GM19328 (cell line): ENCODE data around the gene PYDC2.

Experiments used
- ATAC-seq: cut with Tn5 transposase; IDR thresholded peaks from one replicate; pipeline ENCODE4 v1.9.1; 2021; ENCODE audit warnings: mild to moderate bottlenecking, moderate library complexity; ENCODE audit not compliant: unreplicated experiment

Gene PYDC2

DNA sequence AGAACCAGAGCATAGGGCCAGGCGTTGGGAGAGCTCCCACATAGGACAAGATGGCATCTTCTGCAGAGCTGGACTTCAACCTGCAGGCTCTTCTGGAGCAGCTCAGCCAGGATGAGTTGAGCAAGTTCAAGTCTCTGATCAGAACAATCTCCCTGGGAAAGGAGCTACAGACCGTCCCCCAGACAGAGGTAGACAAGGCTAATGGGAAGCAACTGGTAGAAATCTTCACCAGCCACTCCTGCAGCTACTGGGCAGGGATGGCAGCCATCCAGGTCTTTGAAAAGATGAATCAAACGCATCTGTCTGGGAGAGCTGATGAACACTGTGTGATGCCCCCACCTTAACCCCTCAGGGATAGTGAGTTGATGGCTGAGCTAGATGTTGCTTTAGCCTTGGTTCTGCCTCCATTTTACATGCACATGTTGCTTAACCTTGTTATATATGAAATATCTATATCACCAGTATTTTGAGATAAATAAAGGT is at the start of gene PYDC2:
TSS of gene PYDC2 (plus strand) at position 51 of the 483 bp plus-strand sequence. CDS start at position 51, 0 bp downstream.
- ATAC-seq = no peak

DNA sequence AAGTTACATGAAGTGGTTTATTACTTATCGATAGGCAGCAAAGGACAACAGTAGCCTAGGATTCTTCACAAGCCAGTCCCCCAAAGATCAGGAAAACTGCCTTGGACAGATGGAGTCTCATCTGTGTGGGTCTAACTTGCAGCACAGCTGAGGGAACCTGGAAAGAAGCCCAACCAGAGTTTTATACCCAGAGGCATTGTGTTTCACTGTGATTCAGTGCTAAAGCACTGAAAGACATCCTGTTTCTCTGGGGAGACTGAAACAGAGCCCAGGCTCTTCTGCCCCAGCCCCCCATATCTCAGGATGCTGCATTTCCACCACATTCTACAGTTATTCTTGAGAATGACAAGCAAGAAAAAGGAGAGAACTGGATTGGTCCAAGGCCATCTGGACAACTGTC is 48.2 kb upstream of the PYDC2 start:
- ATAC-seq = no peak

- no peak for ATAC-seq
Measured at GRCh38 chr3:191414286-191414685, 46.7 kb upstream of the PYDC2 start.

DNA sequence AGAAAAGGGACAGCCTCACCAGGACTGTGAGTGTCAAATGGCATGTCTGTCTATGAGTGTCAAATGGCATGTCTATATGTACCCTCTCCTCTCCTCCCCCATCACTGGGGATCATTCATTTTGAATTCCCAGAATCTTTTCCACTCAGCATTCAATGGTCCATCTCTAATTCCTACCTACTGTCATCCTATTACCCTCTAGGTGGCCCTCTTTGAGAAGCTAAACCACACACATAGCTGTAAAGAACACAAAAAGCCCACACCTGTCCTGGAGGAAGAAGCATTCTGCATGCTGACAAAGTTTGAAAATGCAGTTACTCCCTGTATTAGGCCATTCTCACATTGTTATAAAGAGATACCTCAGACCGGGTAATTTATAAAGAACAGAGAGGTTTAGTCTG is 46.2 kb upstream of the PYDC2 start:
- ATAC-seq = no peak

GRCh38 chr3:191415566-191415965 is 45.4 kb upstream of the PYDC2 start:
- ATAC-seq = no peak

GRCh38 chr3:191417457-191417729 is 43.6 kb upstream of the PYDC2 start:
- no peak for ATAC-seq

DNA sequence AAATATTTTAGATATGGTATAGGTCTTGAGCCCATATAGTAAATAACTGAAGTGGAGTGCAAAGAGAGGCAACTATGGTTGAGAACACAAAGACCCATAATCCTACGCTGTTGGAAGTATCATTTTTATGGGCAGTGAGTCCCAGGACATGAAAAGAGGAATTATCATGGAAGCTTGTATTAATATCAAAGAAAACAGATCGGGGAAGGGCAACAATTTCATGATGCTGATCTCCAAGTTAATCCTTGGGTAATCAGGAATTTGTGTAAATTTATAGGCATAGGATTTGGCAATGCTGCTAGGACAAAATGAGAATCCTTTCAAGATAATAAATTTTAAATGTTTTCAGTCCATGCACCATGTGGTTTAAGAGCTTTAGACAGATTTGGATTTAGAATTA is 40.2 kb upstream of the PYDC2 start:
- ATAC-seq = no peak

DNA sequence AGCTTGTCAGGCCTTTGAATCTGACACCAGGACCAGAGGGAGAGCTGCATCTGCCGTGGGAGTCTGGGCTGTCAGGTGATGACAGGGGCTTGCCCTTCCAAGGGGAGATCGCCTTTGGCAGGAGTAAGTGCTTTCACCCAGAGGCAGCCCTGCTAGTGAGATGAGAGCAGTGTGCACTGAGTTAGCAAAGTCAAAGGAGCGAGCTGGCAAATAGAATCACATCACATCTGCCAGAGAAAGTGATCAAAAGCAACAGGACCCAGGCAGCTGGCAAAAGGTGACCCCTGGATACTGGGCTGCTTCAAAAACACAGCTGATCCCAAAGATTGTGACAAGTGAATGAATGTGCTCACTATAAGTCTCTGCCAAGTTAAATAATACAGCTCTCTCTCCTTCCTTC is 36.1 kb upstream of the PYDC2 start:
- ATAC-seq = no peak

GRCh38 chr3:191425322-191425734 is 35.6 kb upstream of the PYDC2 start:
- ATAC-seq = no peak

DNA sequence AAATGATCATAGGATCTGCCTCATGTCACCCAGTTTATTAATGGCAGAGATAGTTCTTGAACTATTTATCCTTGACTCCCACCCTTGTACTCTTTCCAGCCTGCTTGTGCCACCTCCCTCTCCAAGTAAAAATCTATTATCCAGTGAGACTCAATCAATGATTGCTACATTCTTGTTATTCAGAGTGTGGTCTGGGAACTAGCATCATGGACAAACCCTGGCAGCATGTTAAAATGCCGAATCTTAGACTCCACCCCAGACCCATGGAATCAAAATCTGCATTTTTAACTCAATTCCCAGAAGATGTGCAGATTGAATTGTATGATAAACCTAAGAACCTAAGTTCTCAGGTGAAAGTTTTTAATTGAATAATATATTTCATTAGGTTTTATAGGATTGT is 34.7 kb upstream of the PYDC2 start:
- no peak for ATAC-seq

DNA sequence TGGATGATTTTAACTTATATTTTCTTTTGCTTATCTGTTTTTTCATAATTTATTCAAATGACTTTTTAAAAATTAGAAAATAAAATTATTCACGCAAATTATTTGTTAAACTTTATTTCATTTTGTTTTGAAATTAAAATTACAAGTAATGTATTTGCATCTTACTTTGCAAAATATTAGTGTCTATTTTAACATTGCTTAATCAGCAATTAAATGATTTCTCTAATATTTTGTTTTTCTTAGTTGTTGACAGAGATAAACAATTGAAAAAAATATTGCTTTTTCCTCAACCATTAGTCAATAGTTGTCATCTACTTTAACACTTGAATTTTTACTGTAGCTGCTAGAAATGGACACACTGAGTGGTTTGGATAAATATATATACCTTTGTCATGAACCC is 32.8 kb upstream of the PYDC2 start:
- ATAC-seq = no peak

DNA sequence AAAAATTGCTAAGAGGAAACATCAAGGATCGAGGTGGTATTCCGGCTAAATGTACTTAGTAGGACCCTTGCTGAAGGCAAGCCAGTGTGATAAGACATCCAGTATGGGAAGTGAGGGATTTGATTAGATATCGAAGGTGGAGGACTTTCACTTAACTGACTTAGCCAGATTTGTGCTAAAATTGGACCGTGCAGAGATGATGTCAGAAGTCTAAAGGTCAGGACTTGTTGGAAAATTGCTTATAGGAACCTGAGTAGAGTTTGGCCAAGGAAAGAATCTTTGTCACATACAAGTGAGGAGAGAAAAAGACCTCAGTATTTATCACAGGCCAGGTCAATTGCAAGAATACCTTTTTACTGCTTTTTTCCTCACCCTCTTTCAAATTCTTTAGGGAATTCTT is 30.9 kb upstream of the PYDC2 start:
- no peak for ATAC-seq

GRCh38 chr3:191431160-191431822 is 29.7 kb upstream of the PYDC2 start:
- ATAC-seq = no peak

GRCh38 chr3:191432162-191432561 is 28.8 kb upstream of the PYDC2 start:
- no peak for ATAC-seq

- no peak for ATAC-seq
Measured at GRCh38 chr3:191434024-191434423, 26.9 kb upstream of the PYDC2 start.

GRCh38 chr3:191435981-191436380 is 25.0 kb upstream of the PYDC2 start:
- no peak for ATAC-seq

GRCh38 chr3:191438150-191438814 is 22.7 kb upstream of the PYDC2 start:
- no peak for ATAC-seq

- no peak for ATAC-seq
Measured at GRCh38 chr3:191440532-191440931, 20.4 kb upstream of the PYDC2 start.

- ATAC-seq = no peak
Measured at GRCh38 chr3:191441687-191442086, 19.3 kb upstream of the PYDC2 start.

GRCh38 chr3:191444569-191444968 is 16.4 kb upstream of the PYDC2 start:
- ATAC-seq = no peak

- no peak for ATAC-seq
Measured at GRCh38 chr3:191449256-191449655, 11.7 kb upstream of the PYDC2 start.

DNA sequence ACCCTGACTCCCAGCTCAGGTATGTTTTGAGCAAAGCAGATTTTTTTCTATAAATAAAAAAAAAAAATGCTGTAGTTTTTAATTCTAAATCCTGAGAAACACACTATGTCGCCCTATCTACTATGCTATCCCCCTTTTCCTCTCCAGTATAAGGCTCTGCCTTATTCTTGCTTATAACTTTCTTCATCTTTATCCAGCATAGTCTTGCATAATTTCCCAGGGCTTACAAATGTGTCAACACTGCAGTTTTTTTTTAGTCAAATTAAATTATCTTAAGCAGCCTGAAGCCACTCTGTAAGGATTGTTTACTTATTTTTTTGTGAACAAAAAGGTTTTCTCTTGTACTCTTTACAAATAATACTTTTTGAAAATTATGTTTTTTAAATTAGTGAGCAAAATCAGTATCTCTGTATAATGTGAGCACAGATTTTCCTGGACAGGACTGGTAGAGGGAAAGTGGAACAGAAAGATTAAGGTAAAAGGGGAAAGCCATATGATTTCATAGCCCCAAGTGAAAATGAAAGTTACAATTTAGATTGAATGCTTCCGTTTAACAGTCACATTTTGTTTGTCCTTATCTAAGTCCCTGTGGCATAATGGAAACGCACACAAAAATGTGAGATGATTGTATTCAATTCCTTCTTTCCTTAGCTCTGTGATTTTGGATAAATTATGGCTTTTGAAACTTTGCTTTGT is 5.6 kb upstream of the PYDC2 start:
- no peak for ATAC-seq
